ENCODE data around the gene CFAP74.

CFAP74 gene

GRCh38 chr1:1910033-1910465, 93.5 kb downstream of the CFAP74 start:
- no peak overlapping the region for H3K4me2 ChIP-seq (ENCODE audit: insufficient read depth, low read length, poor library complexity, severe bottlenecking)
- no peak overlapping the region for H3K23ac ChIP-seq (ENCODE audit: low read depth, low read length, poor library complexity)
- DNase-seq (ENCODE audit: low spot score) = no peak
- H3K27ac ChIP-seq (replicated peaks; ENCODE audit: low read length) = no peak overlapping the region
- no peak overlapping the region for H2BK15ac ChIP-seq (ENCODE audit: low read length)
- peak overlapping the region; percentile 72 for H2AFZ ChIP-seq (ENCODE audit: low read length)
- no peak overlapping the region for H3K18ac ChIP-seq (ENCODE audit: low read length)
- no peak overlapping the region for H2BK5ac ChIP-seq (ENCODE audit: low read length)
- peaks cover 0 to 17% (median 3%) of the 10 kb centered on the region in 3 experiments for H3K27me3 ChIP-seq (ENCODE audit: control insufficient read depth in 3 of 3, insufficient read depth in 3 of 3, low read depth in 1 of 3, low read length in 3 of 3)
- no peak overlapping the region for H3K14ac ChIP-seq (ENCODE audit: low read length)
- no peak overlapping the region for H4K8ac ChIP-seq (ENCODE audit: low read depth, low read length)
- H2BK12ac ChIP-seq (ENCODE audit: low read length) = no peak overlapping the region
- no CpG with 5 or more reads among the region's 6 CpGs for WGBS, 2 donors (ENCODE audit: extremely low coverage in 2 of 2, insufficient read length in 2 of 2, insufficient replicate concordance in 1 of 2)
- peaks cover 3% of the 10 kb centered on the region for H3K79me1 ChIP-seq (ENCODE audit: low read depth, low read length)
- no peak overlapping the region for H2AK5ac ChIP-seq (ENCODE audit: low read depth, low read length)
- H3K4ac ChIP-seq (ENCODE audit: low read length) = no peak overlapping the region
- no peak overlapping the region for H4K91ac ChIP-seq (ENCODE audit: low read depth, low read length, poor library complexity)
- H2BK120ac ChIP-seq (ENCODE audit: low read depth, low read length) = no peak overlapping the region
- no peak overlapping the region for H3K9ac ChIP-seq (ENCODE audit: low read depth, low read length, poor library complexity)
- H3K4me1 ChIP-seq (ENCODE audit: control insufficient read depth in 2 of 2, insufficient read depth in 1 of 2, low read depth in 1 of 2, low read length in 2 of 2) = peaks cover 5 to 6% of the 10 kb centered on the region in 2 donors
- H3K9me3 ChIP-seq (replicated peaks in 1 of 2; ENCODE audit: control insufficient read depth in 2 of 2, insufficient read depth in 1 of 2, low read depth in 1 of 2, low read length in 2 of 2) = no peaks in the 10 kb centered on the region
- H3K36me3 ChIP-seq (replicated peaks in 1 of 2; ENCODE audit: control insufficient read depth in 2 of 2, insufficient read depth in 2 of 2, low read length in 2 of 2) = no peaks in the 10 kb centered on the region
- no peak overlapping the region for H3K4me3 ChIP-seq (ENCODE audit: low read length in 2 of 2)

DNA sequence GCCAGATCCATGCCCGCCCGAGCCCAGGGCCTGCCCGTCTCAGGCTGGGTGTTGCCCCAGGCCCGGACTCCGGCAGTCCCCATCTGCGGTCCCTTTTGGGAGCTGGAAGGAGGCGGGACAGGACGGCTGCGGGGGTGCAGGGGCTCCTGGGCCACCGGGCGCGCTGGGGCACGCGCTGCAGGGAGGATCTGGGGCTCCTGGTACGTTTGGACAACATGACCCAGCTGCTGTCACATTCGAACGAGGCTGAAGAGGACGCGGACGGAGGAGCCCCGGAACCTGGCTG, 95.1 kb downstream of the CFAP74 start:
- peak overlapping the region; percentile 92 for H3K9ac ChIP-seq (ENCODE audit: low read depth, low read length, poor library complexity)
- peak overlapping the region; percentile 94 for H3K18ac ChIP-seq (ENCODE audit: low read length)
- no peak overlapping the region for H3K27ac ChIP-seq (replicated peaks; ENCODE audit: low read length)
- H3K23ac ChIP-seq (ENCODE audit: low read depth, low read length, poor library complexity) = peak overlapping the region; percentile 75
- H3K4me1 ChIP-seq (ENCODE audit: control insufficient read depth in 2 of 2, insufficient read depth in 1 of 2, low read depth in 1 of 2, low read length in 2 of 2) = peaks cover 5 to 6% of the 10 kb centered on the region in 2 donors
- peak overlapping the region; percentile 97 for H2AFZ ChIP-seq (ENCODE audit: low read length)
- peak overlapping the region; percentile 93 for H3K4me2 ChIP-seq (ENCODE audit: insufficient read depth, low read length, poor library complexity, severe bottlenecking)
- H3K4me3 ChIP-seq (ENCODE audit: low read length in 2 of 2) = peak overlapping the region; percentile 80 to 94
- no peaks in the 10 kb centered on the region for H3K9me3 ChIP-seq (replicated peaks in 1 of 2; ENCODE audit: control insufficient read depth in 2 of 2, insufficient read depth in 1 of 2, low read depth in 1 of 2, low read length in 2 of 2)
- no peak overlapping the region for H3K14ac ChIP-seq (ENCODE audit: low read length)
- H3K79me1 ChIP-seq (ENCODE audit: low read depth, low read length) = peaks cover 2% of the 10 kb centered on the region
- H4K91ac ChIP-seq (ENCODE audit: low read depth, low read length, poor library complexity) = no peak overlapping the region
- H2BK12ac ChIP-seq (ENCODE audit: low read length) = peak overlapping the region; percentile 58
- H2BK15ac ChIP-seq (ENCODE audit: low read length) = peak overlapping the region; percentile 98
- H4K8ac ChIP-seq (ENCODE audit: low read depth, low read length) = peak overlapping the region; percentile 48
- DNase-seq (ENCODE audit: low spot score) = no peak
- peak overlapping the region; percentile 24 for H2BK5ac ChIP-seq (ENCODE audit: low read length)
- peak overlapping the region; percentile 97 for H2AK5ac ChIP-seq (ENCODE audit: low read depth, low read length)
- H3K27me3 ChIP-seq (ENCODE audit: control insufficient read depth in 3 of 3, insufficient read depth in 3 of 3, low read depth in 1 of 3, low read length in 3 of 3) = peaks cover 0 to 4% (median 3%) of the 10 kb centered on the region in 3 experiments
- no peak overlapping the region for H3K4ac ChIP-seq (ENCODE audit: low read length)
- no CpG with 5 or more reads among the region's 21 CpGs for WGBS, 2 donors (ENCODE audit: extremely low coverage in 2 of 2, insufficient read length in 2 of 2, insufficient replicate concordance in 1 of 2)
- no peak overlapping the region for H2BK120ac ChIP-seq (ENCODE audit: low read depth, low read length)
- no peaks in the 10 kb centered on the region for H3K36me3 ChIP-seq (replicated peaks in 1 of 2; ENCODE audit: control insufficient read depth in 2 of 2, insufficient read depth in 2 of 2, low read length in 2 of 2)

DNA sequence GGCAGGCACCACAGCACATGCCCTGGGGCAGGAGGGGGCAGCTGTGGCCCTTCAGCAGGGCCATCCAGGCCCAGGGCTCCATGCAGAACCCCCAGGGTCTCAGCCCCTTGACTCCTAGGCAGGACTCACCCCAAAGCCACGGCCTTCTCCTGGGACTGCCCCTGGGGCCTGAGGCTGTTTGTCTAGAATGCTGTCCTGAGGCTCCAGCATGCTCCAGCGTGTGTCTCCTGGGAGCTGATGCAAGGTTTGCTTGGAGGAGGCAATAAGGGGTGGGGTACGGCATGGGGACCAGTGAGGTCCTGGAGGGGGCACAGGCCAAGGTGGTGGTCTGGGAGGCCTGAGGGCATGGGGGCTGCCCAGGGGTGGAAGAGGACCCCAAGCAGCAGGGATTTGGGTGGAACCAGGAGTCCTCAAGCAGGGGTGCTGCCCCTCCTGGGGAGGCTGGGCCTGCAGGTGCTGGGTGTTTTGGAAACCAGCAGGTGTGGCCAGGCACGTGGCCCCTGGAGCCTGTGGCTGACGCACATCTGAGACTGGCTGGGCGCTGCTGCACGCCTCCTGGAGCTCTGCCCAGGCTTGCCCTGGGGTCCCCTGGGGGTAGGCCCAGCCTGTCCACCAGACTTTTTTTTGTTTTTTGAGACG, 96.4 kb downstream of the CFAP74 start:
- Histone ChIP-seq H3K18ac (ENCODE audit: low read length) (peak overlapping the region; percentile 17), H2BK120ac (ENCODE audit: low read depth, low read length) (no peak overlapping the region), H3K4me1 (ENCODE audit: control insufficient read depth in 2 of 2, insufficient read depth in 1 of 2, low read depth in 1 of 2, low read length in 2 of 2) (peaks cover 5 to 6% of the 10 kb centered on the region in 2 donors), H3K79me1 (ENCODE audit: low read depth, low read length) (peaks cover 2% of the 10 kb centered on the region), H3K27me3 (ENCODE audit: control insufficient read depth in 3 of 3, insufficient read depth in 3 of 3, low read depth in 1 of 3, low read length in 3 of 3) (peaks cover 0 to 4% (median 3%) of the 10 kb centered on the region in 3 experiments), H2BK12ac (ENCODE audit: low read length) (peak overlapping the region; percentile 41), H3K4ac (ENCODE audit: low read length) (no peak overlapping the region), H3K4me2 (ENCODE audit: insufficient read depth, low read length, poor library complexity, severe bottlenecking) (no peak overlapping the region), H4K91ac (ENCODE audit: low read depth, low read length, poor library complexity) (peak overlapping the region; percentile 79), H2BK15ac (ENCODE audit: low read length) (peak overlapping the region; percentile 67), H2AFZ (ENCODE audit: low read length) (no peak overlapping the region), H3K36me3 (replicated peaks in 1 of 2; ENCODE audit: control insufficient read depth in 2 of 2, insufficient read depth in 2 of 2, low read length in 2 of 2) (no peaks in the 10 kb centered on the region), H3K9ac (ENCODE audit: low read depth, low read length, poor library complexity) (peak overlapping the region; percentile 50), H2AK5ac (ENCODE audit: low read depth, low read length) (peak overlapping the region; percentile 70), H3K9me3 (replicated peaks in 1 of 2; ENCODE audit: control insufficient read depth in 2 of 2, insufficient read depth in 1 of 2, low read depth in 1 of 2, low read length in 2 of 2) (peaks cover 4 to 5% of the 10 kb centered on the region in 2 donors), H3K23ac (ENCODE audit: low read depth, low read length, poor library complexity) (peak overlapping the region; percentile 89), H3K4me3 (ENCODE audit: low read length in 2 of 2) (no peak overlapping the region), H3K14ac (ENCODE audit: low read length) (no peak overlapping the region), H3K27ac (replicated peaks; ENCODE audit: low read length) (no peak overlapping the region), H2BK5ac (ENCODE audit: low read length) (no peak overlapping the region), H4K8ac (ENCODE audit: low read depth, low read length) (no peak overlapping the region)
- no peak for DNase-seq (ENCODE audit: low spot score)
- WGBS, 2 donors (ENCODE audit: extremely low coverage in 2 of 2, insufficient read length in 2 of 2, insufficient replicate concordance in 1 of 2) = no CpG with 5 or more reads among the region's 8 CpGs

DNA sequence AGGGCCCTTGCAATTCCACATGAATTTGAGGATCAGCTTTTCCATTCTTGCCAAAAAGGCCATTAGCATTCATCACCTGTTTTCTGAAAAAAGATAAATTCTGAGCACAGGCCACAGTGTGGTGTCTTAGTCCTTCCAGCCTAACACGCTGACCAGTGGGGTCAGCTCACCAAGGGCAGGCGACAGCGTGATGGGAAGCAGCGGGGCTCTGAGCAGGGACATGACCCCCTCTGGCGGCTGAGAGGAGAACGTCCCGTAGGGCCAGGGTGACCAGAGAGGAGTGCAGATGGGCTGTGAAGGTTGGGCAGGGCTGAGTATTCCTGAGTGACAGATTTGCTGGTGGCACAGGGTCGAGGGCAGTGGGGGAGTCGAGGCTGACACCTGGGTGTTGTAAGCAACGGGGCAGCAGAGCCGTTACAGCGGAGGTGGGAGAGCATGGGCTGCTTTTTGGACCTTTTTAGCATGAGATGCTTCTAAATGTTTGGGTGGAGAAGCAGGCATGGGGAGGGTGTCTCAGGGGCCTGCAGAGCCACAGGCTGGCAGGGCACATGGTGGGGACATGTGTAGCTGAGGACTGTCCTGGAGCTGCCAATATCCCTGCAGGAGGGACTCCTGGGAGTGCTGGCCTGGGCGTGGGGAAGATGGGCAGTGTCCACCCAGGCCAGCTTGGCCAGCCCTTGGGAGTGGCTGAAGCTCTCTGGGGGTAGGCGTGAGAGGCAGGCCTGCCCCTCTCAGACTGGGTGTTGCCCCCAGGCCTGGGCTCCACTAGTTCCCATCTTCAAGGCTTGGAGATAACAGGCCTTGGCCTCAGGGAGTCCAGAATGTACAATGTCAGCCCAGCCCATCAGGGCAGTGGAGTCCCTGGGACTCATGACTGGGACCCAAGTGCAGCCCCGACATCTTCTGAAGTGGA, 97.1 kb downstream of the CFAP74 start:
- no CpG with 5 or more reads among the region's 15 CpGs for WGBS, 2 donors (ENCODE audit: extremely low coverage in 2 of 2, insufficient read length in 2 of 2, insufficient replicate concordance in 1 of 2)
- no peak overlapping the region for H4K8ac ChIP-seq (ENCODE audit: low read depth, low read length)
- DNase-seq (ENCODE audit: low spot score) = peak; percentile 75
- H3K23ac ChIP-seq (ENCODE audit: low read depth, low read length, poor library complexity) = peak overlapping the region; percentile 89
- H3K9me3 ChIP-seq (replicated peaks in 1 of 2; ENCODE audit: control insufficient read depth in 2 of 2, insufficient read depth in 1 of 2, low read depth in 1 of 2, low read length in 2 of 2) = peaks cover 4 to 5% of the 10 kb centered on the region in 2 donors
- H2AK5ac ChIP-seq (ENCODE audit: low read depth, low read length) = peak overlapping the region; percentile 70
- H3K4me1 ChIP-seq (ENCODE audit: control insufficient read depth in 2 of 2, insufficient read depth in 1 of 2, low read depth in 1 of 2, low read length in 2 of 2) = peaks cover 5 to 6% of the 10 kb centered on the region in 2 donors
- H3K27me3 ChIP-seq (ENCODE audit: control insufficient read depth in 3 of 3, insufficient read depth in 3 of 3, low read depth in 1 of 3, low read length in 3 of 3) = peaks cover 0 to 4% (median 3%) of the 10 kb centered on the region in 3 experiments
- no peak overlapping the region for H3K14ac ChIP-seq (ENCODE audit: low read length)
- peak overlapping the region; percentile 11 for H2BK15ac ChIP-seq (ENCODE audit: low read length)
- peak overlapping the region; percentile 36 for H2BK12ac ChIP-seq (ENCODE audit: low read length)
- H3K9ac ChIP-seq (ENCODE audit: low read depth, low read length, poor library complexity) = peak overlapping the region; percentile 5
- no peak overlapping the region for H3K27ac ChIP-seq (replicated peaks; ENCODE audit: low read length)
- H2AFZ ChIP-seq (ENCODE audit: low read length) = no peak overlapping the region
- no peaks in the 10 kb centered on the region for H3K36me3 ChIP-seq (replicated peaks in 1 of 2; ENCODE audit: control insufficient read depth in 2 of 2, insufficient read depth in 2 of 2, low read length in 2 of 2)
- H3K4me2 ChIP-seq (ENCODE audit: insufficient read depth, low read length, poor library complexity, severe bottlenecking) = no peak overlapping the region
- peaks cover 2% of the 10 kb centered on the region for H3K79me1 ChIP-seq (ENCODE audit: low read depth, low read length)
- peak overlapping the region; percentile 28 for H3K18ac ChIP-seq (ENCODE audit: low read length)
- H3K4ac ChIP-seq (ENCODE audit: low read length) = no peak overlapping the region
- no peak overlapping the region for H3K4me3 ChIP-seq (ENCODE audit: low read length in 2 of 2)
- H2BK120ac ChIP-seq (ENCODE audit: low read depth, low read length) = no peak overlapping the region
- H4K91ac ChIP-seq (ENCODE audit: low read depth, low read length, poor library complexity) = no peak overlapping the region
- H2BK5ac ChIP-seq (ENCODE audit: low read length) = no peak overlapping the region

Measured in neuronal stem cell (in vitro differentiated cells).